HEK293 (cell line): Measurements from ENCODE around the gene SMPD3.
A peak's percentile ranks its signal among the peaks of the same experiment; 100 is the strongest.

Experiments
- BCL11A ChIP-seq: fragments of 450-650 bp; formaldehyde crosslinking; IDR thresholded peaks from 2 replicates; pipeline ENCODE4 v1.5.1; 2016; ENCODE audit warnings: low read depth, missing biosample characterization, missing genetic modification characterization
- CTCF ChIP-seq: fragments of 450-650 bp; formaldehyde crosslinking; IDR thresholded peaks from 2 replicates; pipeline ENCODE4 v1.5.1; 2016; ENCODE audit warnings: missing biosample characterization, missing genetic modification characterization
- GFI1B ChIP-seq: fragments of 450-650 bp; formaldehyde crosslinking; IDR thresholded peaks from 2 replicates; pipeline ENCODE4 v1.5.1; 2016; ENCODE audit warnings: missing biosample characterization, missing genetic modification characterization
- IKZF3 ChIP-seq: fragments of 450-650 bp; IDR thresholded peaks from 2 replicates; pipeline ENCODE4 v1.5.0; 2018; ENCODE audit warnings: missing biosample characterization, mild to moderate bottlenecking, missing genetic modification characterization, moderate library complexity
- KLF1 ChIP-seq: fragments of 450-650 bp; formaldehyde crosslinking; IDR thresholded peaks from 2 replicates; pipeline ENCODE4 v1.5.1; 2016; ENCODE audit warnings: missing biosample characterization, missing genetic modification characterization
- KLF10 ChIP-seq: fragments of 450-650 bp; IDR thresholded peaks from 2 replicates; pipeline ENCODE4 v1.5.1; 2018; ENCODE audit warnings: missing biosample characterization, mild to moderate bottlenecking, missing genetic modification characterization
- KLF7 ChIP-seq: fragments of 450-650 bp; formaldehyde crosslinking; IDR thresholded peaks from 2 replicates; pipeline ENCODE4 v1.5.1; 2016; ENCODE audit warnings: missing biosample characterization, missing genetic modification characterization, borderline replicate concordance
- OSR2 ChIP-seq: fragments of 450-650 bp; formaldehyde crosslinking; IDR thresholded peaks from 2 replicates; pipeline ENCODE4 v1.5.1; 2016; ENCODE audit warnings: missing biosample characterization, missing genetic modification characterization
- PATZ1 ChIP-seq: fragments of 450-650 bp; formaldehyde crosslinking; IDR thresholded peaks from 2 replicates; pipeline ENCODE4 v1.5.1; 2016; ENCODE audit warnings: missing biosample characterization, missing genetic modification characterization
- PBX3 ChIP-seq: sonication (generic); formaldehyde crosslinking; IDR thresholded peaks from 2 replicates; pipeline ENCODE4 v1.8.1; 2022; ENCODE audit warnings: mild to moderate bottlenecking, moderate library complexity, missing genetic modification reagents
- SCRT2 ChIP-seq: fragments of 450-650 bp; formaldehyde crosslinking; IDR thresholded peaks from 2 replicates; pipeline ENCODE4 v1.5.1; 2016; ENCODE audit warnings: missing biosample characterization, missing genetic modification characterization
- SP2 ChIP-seq: fragments of 450-650 bp; formaldehyde crosslinking; IDR thresholded peaks from 2 replicates; pipeline ENCODE4 v1.5.1; 2016; ENCODE audit warnings: missing biosample characterization, missing genetic modification characterization
- SP3 ChIP-seq: fragments of 450-650 bp; formaldehyde crosslinking; IDR thresholded peaks from 2 replicates; pipeline ENCODE4 v1.5.1; 2016; ENCODE audit warnings: missing biosample characterization, missing genetic modification characterization
- TSHZ1 ChIP-seq: fragments of 450-650 bp; formaldehyde crosslinking; IDR thresholded peaks from 2 replicates; pipeline ENCODE4 v1.5.1; 2016; ENCODE audit warnings: missing biosample characterization, missing genetic modification characterization, borderline replicate concordance
- YY2 ChIP-seq: fragments of 450-650 bp; formaldehyde crosslinking; IDR thresholded peaks from 2 replicates; pipeline ENCODE4 v1.5.1; 2016; ENCODE audit warnings: missing biosample characterization, missing genetic modification characterization
- ZBTB10 ChIP-seq: fragments of 450-650 bp; formaldehyde crosslinking; IDR thresholded peaks from 2 replicates; pipeline ENCODE4 v1.5.1; 2016; ENCODE audit warnings: missing biosample characterization, missing genetic modification characterization
- ZBTB17 ChIP-seq: fragments of 450-650 bp; formaldehyde crosslinking; IDR thresholded peaks from 2 replicates; pipeline ENCODE4 v1.5.1; 2016; ENCODE audit warnings: missing biosample characterization, missing genetic modification characterization
- ZBTB20 ChIP-seq: fragments of 450-650 bp; formaldehyde crosslinking; IDR thresholded peaks from 2 replicates; pipeline ENCODE4 v1.5.1; 2016; ENCODE audit warnings: missing biosample characterization, missing genetic modification characterization
- ZEB2 ChIP-seq: fragments of 450-650 bp; formaldehyde crosslinking; IDR thresholded peaks from 2 replicates; pipeline ENCODE4 v1.5.1; 2016; ENCODE audit warnings: missing biosample characterization, missing genetic modification characterization
- ZNF10 ChIP-seq: fragments of 450-650 bp; formaldehyde crosslinking; IDR thresholded peaks from 2 replicates; pipeline ENCODE4 v1.5.1; 2017; ENCODE audit warnings: missing biosample characterization, missing genetic modification characterization
- ZNF19 ChIP-seq: fragments of 450-650 bp; formaldehyde crosslinking; IDR thresholded peaks from 2 replicates; pipeline ENCODE4; 2016; ENCODE audit warnings: missing biosample characterization, missing genetic modification characterization, low read depth
- ZNF2 ChIP-seq: fragments of 450-650 bp; formaldehyde crosslinking; IDR thresholded peaks from 2 replicates; pipeline ENCODE4 v1.5.1; 2016; ENCODE audit warnings: missing biosample characterization, missing genetic modification characterization
- ZNF350 ChIP-seq: fragments of 450-650 bp; formaldehyde crosslinking; IDR thresholded peaks from 2 replicates; pipeline ENCODE4 v1.5.0; 2017; ENCODE audit warnings: missing biosample characterization, mild to moderate bottlenecking, missing genetic modification characterization
- ZNF423 ChIP-seq: fragments of 450-650 bp; formaldehyde crosslinking; IDR thresholded peaks from 2 replicates; pipeline ENCODE4 v1.5.1; 2016; ENCODE audit warnings: missing biosample characterization, missing genetic modification characterization
- ZNF501 ChIP-seq: fragments of 450-650 bp; formaldehyde crosslinking; IDR thresholded peaks from 2 replicates; pipeline ENCODE4 v1.5.1; 2016; ENCODE audit warnings: missing biosample characterization, missing genetic modification characterization
- ZNF580 ChIP-seq: fragments of 450-650 bp; formaldehyde crosslinking; IDR thresholded peaks from 2 replicates; pipeline ENCODE4 v1.5.1; 2016; ENCODE audit warnings: missing biosample characterization, missing genetic modification characterization
- ZNF658 ChIP-seq: fragments of 450-650 bp; formaldehyde crosslinking; IDR thresholded peaks from 2 replicates; pipeline ENCODE4; 2016; ENCODE audit warnings: missing biosample characterization, missing genetic modification characterization
- ZNF670 ChIP-seq: fragments of 450-650 bp; formaldehyde crosslinking; IDR thresholded peaks from 2 replicates; pipeline ENCODE4 v1.5.1; 2016; ENCODE audit warnings: missing biosample characterization, missing genetic modification characterization, low read depth
- ZNF843 ChIP-seq: fragments of 450-650 bp; formaldehyde crosslinking; IDR thresholded peaks from 2 replicates; pipeline ENCODE4 v1.5.1; 2016; ENCODE audit warnings: missing biosample characterization, missing genetic modification characterization

SMPD3 gene

GRCh38 chr16:68310774-68311511 is 137.4 kb downstream of the SMPD3 start, which contains the start of the genes PRMT7 and SLC7A6OS (continued):
- TF ChIP-seq ZBTB20 (tag by site-specific recombination) (peak; percentile 94), ZNF843 (tag by site-specific recombination) (peak; percentile 40; the same call in 1 of the 2 replicates), ZNF10 (tag by site-specific recombination) (no peak), KLF7 (tag by site-specific recombination) (peak; percentile 30; the same call in 1 of the 2 replicates), ZNF423 (tag by site-specific recombination) (no peak), OSR2 (tag by site-specific recombination) (0 out of 2 replicates have a peak, but pooled peaks have one; percentile 39), SCRT2 (tag by site-specific recombination) (peak; percentile 86), PBX3 (CRISPR knock-in tag) (no peak), IKZF3 (tag by site-specific recombination) (no peak), TSHZ1 (tag by site-specific recombination) (no peak), GFI1B (tag by site-specific recombination) (no peak), BCL11A (tag by site-specific recombination) (no peak), ZNF501 (tag by site-specific recombination) (peak; percentile 76), PATZ1 (tag by site-specific recombination) (peak; percentile 83), ZEB2 (peak; percentile 70; the same call in 1 of the 2 replicates), SP3 (tag by site-specific recombination) (peak; percentile 67), KLF1 (tag by site-specific recombination) (peak; percentile 64), CTCF (tag by site-specific recombination) (peak; percentile 68), ZNF19 (no peak), KLF10 (tag by site-specific recombination) (peak; percentile 34; the same call in 1 of the 2 replicates), ZNF580 (tag by site-specific recombination) (peak; percentile 83), ZNF670 (tag by site-specific recombination) (no peak), ZBTB10 (tag by site-specific recombination) (peak; percentile 82), SP2 (tag by site-specific recombination) (peak; percentile 80), ZBTB17 (tag by site-specific recombination) (peak; percentile 84), YY2 (peak; percentile 96), ZNF350 (tag by site-specific recombination) (no peak), ZNF2 (tag by site-specific recombination) (0 out of 2 replicates have a peak, but pooled peaks have one; percentile 70), ZNF658 (no peak)
